Suprapubic skin (tissue), 4 donors: ENCODE data around the gene KRTAP4-2. TPM values are rescaled to one million over a fixed set of nuclear protein-coding genes. Genes with fewer than 3 reads are reported as not detected.

Source experiments
- DNase-seq, 2 donors: peaks; one replicate each; pipeline ENCODE4 v3.0.0-alpha.2; 2019; ENCODE audit warnings: low spot score in 2 of 2
- H3K27ac ChIP-seq: fragments of 200-600 bp; sonication (generic); one replicate; pipeline ENCODE4 v1.5.1; 2019
- H3K27me3 ChIP-seq: fragments of 200-600 bp; sonication (generic); one replicate; pipeline ENCODE4 v1.5.1; 2019
- H3K36me3 ChIP-seq: fragments of 200-600 bp; sonication (generic); one replicate; pipeline ENCODE4 v1.5.1; 2019
- H3K4me1 ChIP-seq: fragments of 200-600 bp; sonication (generic); one replicate; pipeline ENCODE4 v1.5.1; 2019
- H3K4me3 ChIP-seq: fragments of 200-600 bp; sonication (generic); one replicate; pipeline ENCODE4 v1.5.1; 2019; ENCODE audit warnings: mild to moderate bottlenecking
- H3K9me3 ChIP-seq: fragments of 200-600 bp; sonication (generic); one replicate; pipeline ENCODE4 v1.5.1; 2019
- EP300 ChIP-seq: sonication (generic); formaldehyde crosslinking; IDR thresholded peaks from one replicate; pipeline ENCODE4 v1.6.1; 2017; ENCODE audit warnings: antibody characterized with exemption
- POLR2A ChIP-seq, 2 donors: fragments of 450-650 bp; IDR thresholded peaks; one replicate each; pipeline ENCODE4 v1.6.1; 2017; ENCODE audit warnings: antibody characterized with exemption in 2 of 2, mild to moderate bottlenecking in 2 of 2, moderate library complexity in 2 of 2
- POLR2AphosphoS5 ChIP-seq, 3 donors: sonication (generic); formaldehyde crosslinking; IDR thresholded peaks; one replicate each; pipeline ENCODE4 v1.6.1; 2017; ENCODE audit warnings: antibody characterized with exemption in 3 of 3
- WGBS: methylation state at CpG from one replicate; pipeline ENCODE4 v1.1.5; 2018; 5-methylcytosine and 5-hydroxymethylcytosine counted together
- total RNA-seq, 4 donors: library from RNA; depleted of rRNA; stranded (reverse); fragments of >200 nt; gene quantifications; one replicate each; pipeline ENCODE4 v1.1.0, GENCODE V29; 2016
- TF ChIP-seq, protein P1 (sequence below), 2 donors: fragments of 200-600 bp in 1 of 2; fragments of 450-650 bp in 1 of 2; sonication (generic) in 1 of 2; IDR thresholded peaks; one replicate each; pipeline ENCODE4 v1.5.1; 2016 to 2019; ENCODE audit warnings: antibody characterized with exemption in 2 of 2, mild to moderate bottlenecking in 1 of 2, moderate library complexity in 1 of 2

Gene KRTAP4-2
- total RNA-seq, 4 donors from 2014 or later, result 16.1 to 86.3 (median 16.3) TPM; not detected in 1

DNA sequence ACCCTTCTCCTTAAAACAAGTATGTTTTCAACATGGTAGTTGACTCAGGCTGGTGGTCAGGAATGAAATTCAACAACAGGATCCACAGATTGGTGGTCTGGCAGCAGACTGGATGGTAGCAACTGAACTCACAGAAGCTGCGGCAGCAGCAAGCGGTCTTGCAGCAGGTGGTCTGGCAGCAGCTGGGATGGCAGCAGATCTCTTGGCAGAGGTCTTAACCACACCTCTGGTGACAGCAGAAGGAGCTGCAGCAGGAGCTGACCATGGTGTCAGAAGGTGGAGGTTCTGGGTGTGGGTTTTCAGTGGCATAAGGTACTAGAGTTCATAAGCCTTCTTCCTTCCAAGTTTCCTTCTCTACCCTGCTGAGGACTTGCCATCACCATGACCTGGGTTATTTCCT lies 8.9 kb upstream of the KRTAP4-2 start:
- no peaks in the 10 kb centered on the region for H3K4me1 ChIP-seq
- H3K4me3 ChIP-seq, result no peak overlapping the region
- WGBS, result 89% methylated on average over 2 of the region's 2 CpGs
- no peak overlapping the region for H3K27ac ChIP-seq
- H3K36me3 ChIP-seq, result no peaks in the 10 kb centered on the region
- peaks cover 8% of the 10 kb centered on the region for H3K27me3 ChIP-seq
- no peaks in the 10 kb centered on the region for H3K9me3 ChIP-seq
- no peak for TF ChIP-seq EP300
- TF ChIP-seq POLR2AphosphoS5 (IDR thresholded peaks at IDR 0.05), result no peak
- no peak for TF ChIP-seq POLR2A (IDR thresholded peaks at IDR 0.05)
- TF ChIP-seq, protein P1, sequence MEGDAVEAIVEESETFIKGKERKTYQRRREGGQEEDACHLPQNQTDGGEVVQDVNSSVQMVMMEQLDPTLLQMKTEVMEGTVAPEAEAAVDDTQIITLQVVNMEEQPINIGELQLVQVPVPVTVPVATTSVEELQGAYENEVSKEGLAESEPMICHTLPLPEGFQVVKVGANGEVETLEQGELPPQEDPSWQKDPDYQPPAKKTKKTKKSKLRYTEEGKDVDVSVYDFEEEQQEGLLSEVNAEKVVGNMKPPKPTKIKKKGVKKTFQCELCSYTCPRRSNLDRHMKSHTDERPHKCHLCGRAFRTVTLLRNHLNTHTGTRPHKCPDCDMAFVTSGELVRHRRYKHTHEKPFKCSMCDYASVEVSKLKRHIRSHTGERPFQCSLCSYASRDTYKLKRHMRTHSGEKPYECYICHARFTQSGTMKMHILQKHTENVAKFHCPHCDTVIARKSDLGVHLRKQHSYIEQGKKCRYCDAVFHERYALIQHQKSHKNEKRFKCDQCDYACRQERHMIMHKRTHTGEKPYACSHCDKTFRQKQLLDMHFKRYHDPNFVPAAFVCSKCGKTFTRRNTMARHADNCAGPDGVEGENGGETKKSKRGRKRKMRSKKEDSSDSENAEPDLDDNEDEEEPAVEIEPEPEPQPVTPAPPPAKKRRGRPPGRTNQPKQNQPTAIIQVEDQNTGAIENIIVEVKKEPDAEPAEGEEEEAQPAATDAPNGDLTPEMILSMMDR (IDR thresholded peaks at IDR 0.05), result no peak
- no peak for DNase-seq

DNA sequence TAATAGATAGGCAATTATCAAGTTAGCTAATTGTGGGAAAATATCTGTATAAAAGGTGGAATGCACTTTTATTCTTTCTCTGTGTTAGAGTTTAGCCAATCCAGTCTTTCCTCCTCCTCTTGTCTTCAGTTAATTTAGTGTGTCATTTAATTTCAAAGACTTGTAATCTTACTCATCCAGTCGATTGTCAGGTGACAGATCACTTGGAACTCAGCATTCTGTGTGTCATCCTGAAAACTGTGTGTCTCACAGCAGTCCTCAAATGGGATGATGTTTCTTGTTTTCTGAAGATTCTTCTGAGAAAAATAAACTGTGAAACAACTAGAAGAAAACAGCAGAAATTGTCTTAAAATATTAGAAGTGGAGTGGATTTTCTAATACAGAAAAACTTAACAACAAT lies 7.0 kb upstream of the KRTAP4-2 start:
- H3K4me3 ChIP-seq, result no peak overlapping the region
- H3K27ac ChIP-seq, result no peak overlapping the region
- TF ChIP-seq, protein P1 (IDR thresholded peaks at IDR 0.05), result no peak
- TF ChIP-seq POLR2A (IDR thresholded peaks at IDR 0.05) (no peak), EP300 (no peak), POLR2AphosphoS5 (IDR thresholded peaks at IDR 0.05) (no peak)
- H3K36me3 ChIP-seq, result no peaks in the 10 kb centered on the region
- no peaks in the 10 kb centered on the region for H3K4me1 ChIP-seq
- H3K27me3 ChIP-seq, result peaks cover 3% of the 10 kb centered on the region
- no peaks in the 10 kb centered on the region for H3K9me3 ChIP-seq
- 38% methylated on average over 1 of the region's 1 CpG for WGBS
- no peak for DNase-seq

DNA sequence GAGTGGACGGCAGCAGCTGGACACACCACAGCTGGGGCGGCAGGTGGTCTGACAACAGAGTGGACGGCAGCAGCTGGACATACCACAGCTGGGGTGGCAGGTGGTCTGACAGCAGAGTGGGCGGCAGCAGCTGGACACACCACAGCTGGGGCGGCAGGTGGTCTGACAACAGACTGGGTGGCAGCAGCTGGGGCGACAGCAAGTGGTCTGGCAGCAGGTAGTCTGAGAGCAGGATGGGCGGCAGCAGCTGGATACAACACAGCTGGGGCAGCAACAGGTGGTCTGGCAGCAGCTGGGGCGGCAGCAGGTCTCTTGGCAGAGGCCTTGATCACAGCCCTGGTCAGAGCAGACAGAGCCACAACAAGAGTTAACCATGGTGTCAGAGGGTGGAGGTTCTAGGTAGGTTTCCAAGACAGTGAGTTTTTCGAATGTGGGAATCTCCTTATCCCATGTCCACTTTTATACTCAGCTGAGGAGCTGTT lies 6.5 kb upstream of the KRTAP4-2 start, which contains the start of gene KRTAP4-1:
Gene KRTAP4-1 (minus strand): TSS at position 432 of the 482 bp plus-strand sequence. CDS start 57 bp downstream, at position 375.
- Histone ChIP-seq H3K36me3 (no peaks in the 10 kb centered on the region), H3K4me3 (no peak within 1 kb of the TSS), H3K4me1 (no peaks in the 10 kb centered on the region), H3K9me3 (no peaks in the 10 kb centered on the region), H3K27me3 (no peaks in the 10 kb centered on the region), H3K27ac (no peak within 1 kb of the TSS)
- DNase-seq, result no peak
- no peak for TF ChIP-seq EP300
- 70% methylated on average over 5 of the region's 9 CpGs for WGBS

DNA sequence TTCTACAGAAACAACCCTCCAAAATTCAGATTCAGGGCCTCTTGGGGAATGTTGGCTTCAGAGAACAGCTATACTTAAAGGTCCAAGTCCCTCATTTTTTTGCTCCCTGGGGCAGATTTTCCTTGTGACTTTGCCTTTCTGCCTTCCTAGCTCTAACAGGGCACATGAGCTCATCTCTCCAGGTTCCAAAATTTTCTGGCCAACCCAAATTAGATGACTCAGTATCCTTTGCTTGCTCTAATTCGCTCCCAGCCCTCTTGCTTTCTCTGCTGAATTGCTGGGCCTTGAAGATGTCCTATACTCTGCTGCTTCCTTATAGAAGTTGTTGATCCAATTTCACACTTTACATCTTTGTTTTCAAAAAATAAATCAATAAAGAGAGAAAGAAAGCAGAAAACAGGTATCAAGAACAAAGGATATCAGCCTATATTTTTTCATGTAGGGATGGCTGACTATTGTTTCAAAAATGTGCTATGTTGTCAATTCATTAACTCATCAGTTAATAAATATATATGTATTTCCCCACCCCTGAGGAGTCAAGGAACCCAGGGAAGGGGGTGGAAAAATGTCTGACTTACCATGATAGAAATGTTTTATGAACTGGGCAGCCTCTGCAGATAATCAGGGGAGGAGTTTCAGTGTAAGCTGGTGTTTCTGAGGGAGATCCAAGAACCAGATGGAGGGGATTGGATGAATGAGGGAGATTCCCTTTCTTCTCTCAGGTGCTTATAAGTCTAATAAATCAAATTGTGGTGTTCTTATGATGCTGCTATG lies 1.0 kb upstream of the KRTAP4-2 start:
- no peak overlapping the region for H3K27ac ChIP-seq
- 24% methylated on average over 1 of the region's 1 CpG for WGBS

DNA sequence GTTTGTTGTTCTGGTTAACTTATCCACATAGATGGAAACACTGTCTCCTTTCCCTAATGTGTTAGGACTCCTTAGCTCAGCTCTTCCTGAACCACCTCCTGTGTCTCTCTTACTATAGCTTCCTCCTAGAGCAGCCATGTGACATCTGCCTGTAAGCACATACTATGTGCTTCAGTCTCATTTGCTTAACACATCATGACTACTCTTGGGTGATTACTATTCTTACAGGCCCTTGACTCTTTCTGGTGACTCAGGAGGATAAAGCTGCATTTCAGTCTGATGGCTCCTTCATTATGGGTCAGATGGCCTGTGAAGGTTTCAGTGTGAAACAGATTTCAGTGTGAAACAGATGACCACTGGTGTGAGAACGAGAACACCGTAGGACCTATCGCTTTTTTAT lies 320 bp upstream of the KRTAP4-2 start:
- 96% methylated on average over 3 of the region's 3 CpGs for WGBS

More for the DNA sequence above, 1.0 kb upstream of the KRTAP4-2 start:
- TF ChIP-seq POLR2AphosphoS5 (IDR thresholded peaks at IDR 0.05) (no peak), EP300 (no peak), POLR2A (IDR thresholded peaks at IDR 0.05) (no peak)
- TF ChIP-seq, protein P1 (IDR thresholded peaks at IDR 0.05), result no peak
- DNase-seq, result no peak
- H3K4me3 ChIP-seq, result no peak overlapping the region
- no peaks in the 10 kb centered on the region for H3K27me3 ChIP-seq
- no peaks in the 10 kb centered on the region for H3K9me3 ChIP-seq
- no peaks in the 10 kb centered on the region for H3K36me3 ChIP-seq
- H3K4me1 ChIP-seq, result no peaks in the 10 kb centered on the region

More for the DNA sequence above, 320 bp upstream of the KRTAP4-2 start:
- Histone ChIP-seq H3K27me3 (no peaks in the 10 kb centered on the region), H3K27ac (no peak overlapping the region), H3K4me1 (no peaks in the 10 kb centered on the region), H3K36me3 (no peaks in the 10 kb centered on the region), H3K9me3 (no peaks in the 10 kb centered on the region), H3K4me3 (no peak overlapping the region)
- TF ChIP-seq, protein P1 (IDR thresholded peaks at IDR 0.05), result no peak
- TF ChIP-seq EP300 (no peak), POLR2AphosphoS5 (IDR thresholded peaks at IDR 0.05) (no peak), POLR2A (IDR thresholded peaks at IDR 0.05) (no peak)
- DNase-seq, result no peak
